CD4-positive, alpha-beta T cell treated with Interferon alpha-2 for 1 hour (primary cell): ENCODE data around the gene AIF1L.

Experiments
- DNase-seq, 2 donors: peaks; one replicate each; pipeline ENCODE4 v3.0.0-alpha.2; 2020 to 2022

AIF1L gene

GRCh38 chr9:131078427-131079366, 17.6 kb upstream of the AIF1L start:
- DNase-seq, result no peak

DNA sequence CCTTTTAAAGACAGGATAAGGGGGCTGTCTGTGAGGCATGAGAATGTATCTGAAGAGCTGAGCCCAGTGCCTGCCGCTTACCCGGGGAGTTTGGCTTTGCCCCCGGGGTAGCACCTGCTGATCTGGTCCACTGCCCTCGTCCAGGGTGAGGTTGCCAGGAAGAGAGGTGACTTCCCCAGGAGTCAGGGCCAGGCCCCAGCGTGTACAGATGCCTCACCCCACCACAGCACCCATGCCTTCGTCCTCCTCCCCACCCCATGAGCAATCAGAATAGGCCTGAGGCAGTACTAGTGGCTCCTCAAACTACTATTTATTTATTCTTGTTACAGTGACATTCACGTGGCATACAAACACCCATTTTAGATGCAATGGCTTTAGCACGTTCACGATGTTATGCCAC, 15.7 kb upstream of the AIF1L start:
- DNase-seq, result no peak

- DNase-seq, result no peak
Measured at GRCh38 chr9:131081868-131082267, 14.5 kb upstream of the AIF1L start.

GRCh38 chr9:131082774-131083512, 13.4 kb upstream of the AIF1L start:
- no peak for DNase-seq

DNA sequence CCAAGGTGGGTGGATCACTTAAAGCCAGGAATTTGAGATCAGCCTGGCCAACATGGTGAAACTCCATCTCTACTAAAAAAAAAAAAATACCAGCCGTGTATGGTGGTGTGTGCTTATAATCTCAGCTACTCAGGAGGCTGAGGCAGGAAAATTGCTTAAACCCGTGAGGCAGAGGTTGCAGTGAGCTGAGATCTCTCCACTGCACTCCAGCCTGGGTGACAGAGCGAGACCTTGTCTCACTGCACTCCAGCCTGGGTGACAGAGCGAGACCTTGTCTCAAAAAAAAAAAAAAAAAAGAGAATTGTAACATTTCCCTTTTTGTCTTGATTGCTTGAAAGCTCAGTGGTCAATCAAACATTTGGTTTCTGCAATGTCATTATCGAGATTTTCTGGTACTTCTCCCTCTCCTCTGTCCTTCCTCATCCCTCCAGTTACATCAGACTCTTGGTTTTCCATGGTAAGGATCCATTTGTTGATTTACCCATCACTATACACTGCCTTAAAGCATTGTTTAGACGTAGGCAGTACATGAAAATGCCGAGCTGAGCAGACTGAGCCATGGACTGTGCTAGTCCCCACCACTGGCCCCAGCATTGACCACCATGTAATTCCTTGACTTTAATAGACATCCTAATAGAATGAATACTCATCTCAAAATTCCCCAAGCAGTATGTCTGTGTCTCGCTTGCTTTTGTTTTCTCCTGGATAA, 11.5 kb upstream of the AIF1L start:
- no peak for DNase-seq

GRCh38 chr9:131085370-131086122, 10.8 kb upstream of the AIF1L start:
- DNase-seq, result no peak

- DNase-seq, result no peak
Measured at GRCh38 chr9:131087354-131087893, 8.9 kb upstream of the AIF1L start.

GRCh38 chr9:131090025-131090787, 6.1 kb upstream of the AIF1L start:
- no peak for DNase-seq

GRCh38 chr9:131091352-131091992, 4.9 kb upstream of the AIF1L start:
- DNase-seq, result no peak

DNA sequence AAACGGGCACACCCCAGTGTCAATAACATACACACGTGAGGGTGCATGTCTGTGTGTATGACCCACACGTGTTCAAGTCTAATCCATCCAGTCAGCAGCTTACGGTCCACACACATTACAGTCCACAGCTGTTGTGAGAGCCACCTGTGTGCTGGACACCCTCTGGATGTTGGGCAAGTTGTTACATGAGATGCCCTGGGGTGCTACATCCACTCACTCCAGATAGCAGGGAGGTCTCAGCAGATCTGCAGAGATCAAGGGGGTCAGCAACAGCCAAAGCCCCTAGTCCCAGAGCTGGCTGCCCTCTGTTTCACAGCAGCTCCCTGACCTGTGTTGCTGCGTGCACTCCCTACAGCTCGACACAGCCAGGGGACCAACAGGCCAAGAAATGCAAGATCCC, 4.3 kb upstream of the AIF1L start:
- DNase-seq, result no peak

DNA sequence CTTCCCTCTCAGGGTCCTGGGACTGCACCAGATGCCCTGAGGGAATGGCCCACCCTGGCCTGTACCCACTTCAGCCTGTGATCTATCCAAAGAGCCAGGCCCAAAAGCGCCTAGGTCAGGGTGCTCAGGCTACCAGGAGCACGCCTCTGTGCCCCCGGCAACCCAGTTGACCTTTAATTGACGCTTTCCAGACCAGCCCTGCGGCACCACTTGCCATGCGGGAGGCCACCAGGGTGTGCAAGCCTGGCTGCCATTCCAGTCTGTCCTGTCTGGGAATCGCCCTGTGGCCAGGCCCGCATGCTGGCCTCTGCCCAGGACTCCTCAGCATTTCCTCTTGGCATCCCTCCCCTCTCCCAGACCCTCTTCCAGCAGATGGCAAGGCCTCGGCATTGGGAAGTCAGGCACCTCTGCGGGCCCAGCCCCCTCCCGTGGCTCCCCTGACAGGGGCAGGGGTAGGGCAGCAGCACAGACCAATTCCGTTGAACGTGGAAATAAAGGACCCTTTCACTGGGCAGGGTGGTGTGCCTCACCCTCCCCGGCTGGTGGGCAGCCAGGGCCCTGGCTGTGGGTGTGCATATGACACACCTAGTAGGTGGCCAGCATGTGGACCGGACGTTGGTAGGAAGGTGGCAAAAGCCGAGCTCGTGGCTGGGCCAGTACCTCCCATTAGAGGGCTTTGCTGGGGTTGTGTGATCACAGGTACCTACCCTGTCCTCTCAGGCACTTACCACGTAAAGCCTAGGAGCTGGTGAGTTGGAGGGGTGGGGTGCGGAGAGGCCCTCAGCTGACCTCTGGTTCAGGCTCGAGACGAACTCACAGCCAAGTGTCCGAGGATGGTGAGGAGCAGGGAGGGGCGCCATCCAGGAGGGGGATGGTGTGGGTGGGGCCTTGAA, 3.5 kb upstream of the AIF1L start:
- DNase-seq, result no peak

- no peak for DNase-seq
Measured at GRCh38 chr9:131094015-131094414, 2.3 kb upstream of the AIF1L start.

- DNase-seq, result no peak
Measured at GRCh38 chr9:131094622-131095021, 1.7 kb upstream of the AIF1L start.

DNA sequence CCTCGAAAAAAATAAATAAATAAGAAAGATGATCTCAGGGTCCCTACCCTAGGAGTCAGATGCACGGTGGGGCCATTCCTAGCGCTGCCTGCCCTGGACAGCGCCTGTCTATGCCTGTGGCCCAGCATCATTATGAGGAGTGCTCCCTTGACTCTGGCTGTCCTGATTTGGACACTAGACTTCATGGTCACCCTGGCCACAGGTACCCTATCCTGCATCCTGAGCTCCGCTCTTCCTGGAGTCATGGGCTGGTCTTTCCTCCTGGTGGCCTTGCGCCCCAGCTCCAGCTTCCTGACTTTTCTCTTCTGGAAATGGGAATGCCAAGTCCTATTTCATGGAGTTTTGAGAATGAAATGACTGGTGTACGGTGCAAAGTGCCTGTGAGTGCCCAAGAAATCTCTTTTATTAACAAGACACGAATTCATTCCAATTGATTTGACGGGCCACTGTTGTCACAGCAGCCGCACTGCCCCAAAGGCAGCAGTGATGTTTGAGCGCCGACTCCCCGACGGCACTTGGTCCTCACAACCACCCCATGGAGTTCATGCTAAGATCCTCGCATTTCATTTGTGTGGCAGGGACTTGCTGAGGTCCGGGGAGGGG, 564 bp upstream of the AIF1L start:
- DNase-seq, result no peak

GRCh38 chr9:131097126-131097947, 1.0 kb downstream of the AIF1L start:
- DNase-seq, result no peak

GRCh38 chr9:131097948-131098278, 1.6 kb downstream of the AIF1L start:
- no peak for DNase-seq

DNA sequence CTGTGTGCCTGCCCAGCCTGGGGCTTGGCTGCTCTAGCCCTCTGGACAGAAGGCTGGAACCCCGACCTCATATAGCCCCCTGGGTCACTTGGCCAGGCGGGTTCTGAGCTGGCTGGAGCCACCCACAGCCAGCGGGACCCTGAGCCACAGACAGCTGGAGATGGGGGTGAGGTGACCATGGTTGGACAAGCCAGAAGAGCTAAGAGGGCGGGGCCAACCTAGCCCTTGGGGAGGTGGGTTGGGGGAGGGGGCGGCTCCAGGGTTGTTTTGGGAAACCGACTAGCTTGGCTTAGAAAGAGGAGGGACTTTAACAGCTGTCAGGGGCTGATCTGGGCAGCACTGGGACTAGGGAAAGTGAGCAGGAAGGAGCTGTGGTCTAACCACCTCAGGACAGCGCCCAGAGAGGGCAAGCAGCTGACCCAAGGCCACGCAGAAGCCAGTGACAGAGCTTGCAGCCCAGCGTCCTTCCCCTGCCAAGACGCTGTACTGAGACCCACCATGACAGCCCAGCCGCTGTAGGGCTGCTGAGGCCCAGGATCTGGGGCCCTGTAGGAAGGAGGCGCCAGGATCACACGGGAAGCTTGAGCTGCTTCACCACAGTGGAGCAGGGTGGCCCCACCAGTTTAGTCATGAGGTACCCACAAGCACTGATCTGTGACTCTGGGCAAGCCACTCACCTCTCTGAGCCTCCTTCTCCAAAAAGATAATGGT, 2.2 kb downstream of the AIF1L start:
- DNase-seq, result no peak

GRCh38 chr9:131099102-131099606, 2.8 kb downstream of the AIF1L start:
- DNase-seq, result no peak
